ENCODE measurements around the gene ST7. TPM values are rescaled to one million over a fixed set of nuclear protein-coding genes. Genes with fewer than 3 reads are reported as not detected.

Gene ST7
- total and polyA plus RNA-seq, 2 of the 8 experiments (the other 6 are each of a cell fraction or from before 2014, with no cell fraction given) = 16.3 to 18.0 TPM

- Histone ChIP-seq H2BK5ac (ENCODE audit: low read depth, low read length) (no peak overlapping the region), H4K5ac (ENCODE audit: insufficient read length, low read depth, low read length) (no peak overlapping the region), H3K4me1 (replicated peaks in 1 of 4; ENCODE audit: control insufficient read depth in 3 of 4, insufficient read depth in 4 of 4, low read length in 3 of 4) (peaks cover 0 to 4% (median 2%) of the 10 kb centered on the region in 4 experiments; a peak in 3 of 7 replicates), H3K27me3 (replicated peaks in 1 of 4; ENCODE audit: control insufficient read depth in 3 of 4, extremely low read depth in 1 of 4, insufficient read depth in 3 of 4, low read length in 3 of 4) (no peaks in the 10 kb centered on the region), H4K91ac (replicated peaks; ENCODE audit: insufficient read length, low read length) (no peak overlapping the region), H3K23me2 (ENCODE audit: low read depth, low read length) (no peaks in the 10 kb centered on the region), H2AK5ac (ENCODE audit: low read depth, low read length) (no peak overlapping the region), H2BK120ac (replicated peaks; ENCODE audit: low read depth, low read length) (no peak overlapping the region), H2BK12ac (ENCODE audit: low read depth, low read length) (no peak overlapping the region), H2BK20ac (ENCODE audit: low read length) (no peak overlapping the region), H3K9ac (replicated peaks in 1 of 4; ENCODE audit: extremely low read depth in 1 of 4, low read depth in 3 of 4, low read length in 3 of 4) (no peak overlapping the region), H3K14ac (ENCODE audit: insufficient read length) (no peak overlapping the region), H3K4me2 (ENCODE audit: insufficient read depth in 1 of 2, low read depth in 2 of 2, low read length in 2 of 2) (no peak overlapping the region), H3K9me3 (ENCODE audit: insufficient read depth in 2 of 2, low read depth in 1 of 2, low read length in 1 of 2) (no peaks in the 10 kb centered on the region), H2AFZ (ENCODE audit: low read length) (no peak overlapping the region), H4K20me1 (replicated peaks in 1 of 2; ENCODE audit: control insufficient read depth in 1 of 2, insufficient read depth in 2 of 2, low read length in 2 of 2) (no peaks in the 10 kb centered on the region), H4K8ac (ENCODE audit: extremely low read depth, insufficient read depth, low read length) (no peak overlapping the region), H3K4ac (replicated peaks; ENCODE audit: insufficient read length, low read depth, low read length) (no peak overlapping the region), H3K56ac (replicated peaks; ENCODE audit: insufficient read length, low read depth, low read length) (no peak overlapping the region), H3K79me2 (ENCODE audit: control insufficient read depth in 1 of 2, insufficient read depth in 2 of 2, low read length in 2 of 2) (no peaks in the 10 kb centered on the region), H3K23ac (ENCODE audit: insufficient read length) (no peak overlapping the region), H3K18ac (ENCODE audit: extremely low read depth, low read length) (no peak overlapping the region), H3K27ac (ENCODE audit: low read depth, low read length) (no peak overlapping the region), H3K79me1 (ENCODE audit: low read depth, low read length) (no peaks in the 10 kb centered on the region), H2BK15ac (ENCODE audit: low read length) (no peak overlapping the region), H3K36me3 (ENCODE audit: control insufficient read depth in 2 of 4, insufficient read depth in 4 of 4, low read length in 3 of 4) (no peaks in the 10 kb centered on the region), H3K4me3 (ENCODE audit: extremely low read depth in 1 of 4, insufficient read depth in 2 of 4, low read depth in 3 of 4, low read length in 4 of 4) (no peak overlapping the region)
- DNase-seq (ENCODE audit: low read depth in 1 of 2, low spot score in 2 of 2) = no peak
- ChIA-PET POLR2A (ENCODE audit: partially characterized antibody) (no interaction called here), CTCF (ENCODE audit: partially characterized antibody) (interaction anchor here (0.6 to 1.5 kb wide), 4 partner anchors 12 to 283 kb away, joined by 3 to 7 read pairs (median 5); no protein-coding TSS in a partner anchor)
- no peak for FAIRE-seq
- 100% methylated on average over 1 of the region's 2 CpGs; no CpG with 5 or more reads in 1 of the 2 experiments for WGBS, 2 experiments (ENCODE audit: extremely low coverage in 1 of 2, insufficient coverage in 1 of 2, insufficient read length in 1 of 2, insufficient replicate concordance in 2 of 2, low coverage in 1 of 2, low lambda C conversion rate in 2 of 2, missing lambda C conversion rate in 1 of 2)
- TF ChIP-seq JUN (IDR thresholded peaks at IDR 0.05; ENCODE audit: low read depth, low read length) (no peak), ZNF274 (IDR thresholded peaks at IDR 0.05; ENCODE audit: borderline replicate concordance, extremely low read depth, low read length) (no peak), SUZ12 (IDR thresholded peaks at IDR 0.05; ENCODE audit: low read length) (no peak), NANOG (IDR thresholded peaks at IDR 0.05; ENCODE audit: insufficient read depth, low read depth, low read length, poor library complexity, severe bottlenecking) (no peak), KDM1A (IDR thresholded peaks at IDR 0.05; ENCODE audit: borderline replicate concordance, low read length) (no peak), BRCA1 (IDR thresholded peaks at IDR 0.05; ENCODE audit: low read depth, low read length) (no peak), SIX5 (IDR thresholded peaks at IDR 0.05; ENCODE audit: low read depth, low read length) (no peak), CHD2 (IDR thresholded peaks at IDR 0.05; ENCODE audit: low read length) (no peak), RFX5 (IDR thresholded peaks at IDR 0.05; ENCODE audit: borderline replicate concordance, low read depth, low read length) (no peak), SP1 (IDR thresholded peaks at IDR 0.05; ENCODE audit: low read depth, low read length) (no peak), MAFK (IDR thresholded peaks at IDR 0.05; ENCODE audit: low read depth, low read length) (no peak), JUND (IDR thresholded peaks at IDR 0.05; ENCODE audit: low read length) (no peak), SP4 (IDR thresholded peaks at IDR 0.05; ENCODE audit: low read length) (no peak), SIRT6 (IDR thresholded peaks at IDR 0.05; ENCODE audit: low read length) (no peak), POU5F1 (IDR thresholded peaks at IDR 0.05; ENCODE audit: low read depth, low read length) (no peak)
- TF ChIP-seq, protein P1, sequence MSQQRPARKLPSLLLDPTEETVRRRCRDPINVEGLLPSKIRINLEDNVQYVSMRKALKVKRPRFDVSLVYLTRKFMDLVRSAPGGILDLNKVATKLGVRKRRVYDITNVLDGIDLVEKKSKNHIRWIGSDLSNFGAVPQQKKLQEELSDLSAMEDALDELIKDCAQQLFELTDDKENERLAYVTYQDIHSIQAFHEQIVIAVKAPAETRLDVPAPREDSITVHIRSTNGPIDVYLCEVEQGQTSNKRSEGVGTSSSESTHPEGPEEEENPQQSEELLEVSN (IDR thresholded peaks at IDR 0.05) = no peak
These were observed 246.8 kb downstream of the ST7 start for GRCh38 chr7:117200132-117200531.

Data from H1 (cell line).